Stimulated activated naive CD4-positive, alpha-beta T cell treated with Interleukin-2 at 50 U/mL for 16 hours (primary cell): ENCODE data around the gene C16orf86.

Experiments
- DNase-seq: peaks from one replicate; lab custom pipeline; 2025; lab: John Stamatoyannopoulos, UW

The C16orf86 gene, protein sequence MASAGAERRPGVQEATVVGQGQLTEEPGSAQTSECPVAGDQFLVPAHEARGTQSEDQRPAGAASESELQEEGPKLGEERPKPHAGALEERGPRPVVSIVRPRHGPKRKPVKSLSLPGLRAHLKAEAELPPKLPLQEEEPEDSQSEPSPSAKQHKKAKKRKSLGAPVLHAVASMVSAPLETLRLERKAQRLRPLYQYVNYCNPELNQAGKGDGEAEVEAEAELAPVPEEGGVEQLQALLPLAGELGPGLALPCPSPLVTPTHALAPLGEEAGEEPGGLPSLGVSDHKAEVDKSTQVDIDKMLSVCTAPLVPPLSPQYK

GRCh38 chr16:67666559-67667452 lies at the start of gene C16orf86, which contains the start of gene ENKD1:
C16orf86 (plus strand) TSS chr16:67666814; CDS start chr16:67666971, 157 bp downstream.
ENKD1 (minus strand) TSS chr16:67666750; CDS start chr16:67666442, 308 bp downstream.
- DNase-seq, result peak; percentile 76

DNA sequence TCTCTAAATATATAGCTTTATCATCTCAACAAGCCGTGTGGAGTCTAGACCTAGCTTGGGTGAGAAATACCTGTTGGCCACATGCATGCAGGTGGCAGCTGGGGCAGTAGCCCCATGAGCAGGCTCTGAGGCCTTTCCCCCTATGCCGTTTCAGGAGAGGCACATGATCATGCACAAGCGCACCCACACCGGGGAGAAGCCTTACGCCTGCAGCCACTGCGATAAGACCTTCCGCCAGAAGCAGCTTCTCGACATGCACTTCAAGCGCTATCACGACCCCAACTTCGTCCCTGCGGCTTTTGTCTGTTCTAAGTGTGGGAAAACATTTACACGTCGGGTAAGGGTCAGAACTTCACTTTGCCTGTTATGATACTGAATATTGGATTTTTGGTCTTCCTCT lies 38.4 kb upstream of the C16orf86 start:
- no peak for DNase-seq

GRCh38 chr16:67632415-67633172 lies 34.0 kb upstream of the C16orf86 start:
- DNase-seq, result no peak

- DNase-seq, result no peak
These were observed 29.9 kb upstream of the C16orf86 start for GRCh38 chr16:67636713-67637112.

DNA sequence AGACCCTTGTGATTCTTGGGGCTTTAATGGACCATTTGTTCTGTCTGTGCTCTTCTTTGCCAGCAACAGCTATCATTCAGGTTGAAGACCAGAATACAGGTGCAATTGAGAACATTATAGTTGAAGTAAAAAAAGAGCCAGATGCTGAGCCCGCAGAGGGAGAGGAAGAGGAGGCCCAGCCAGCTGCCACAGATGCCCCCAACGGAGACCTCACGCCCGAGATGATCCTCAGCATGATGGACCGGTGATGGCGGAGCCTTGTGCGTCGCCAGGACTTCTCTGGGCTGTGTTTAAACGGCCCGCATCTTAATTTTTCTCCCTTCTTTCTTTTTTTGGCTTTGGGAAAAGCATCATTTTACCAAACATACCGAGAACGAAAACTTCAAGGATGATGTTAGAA lies 29.0 kb upstream of the C16orf86 start:
- no peak for DNase-seq

DNA sequence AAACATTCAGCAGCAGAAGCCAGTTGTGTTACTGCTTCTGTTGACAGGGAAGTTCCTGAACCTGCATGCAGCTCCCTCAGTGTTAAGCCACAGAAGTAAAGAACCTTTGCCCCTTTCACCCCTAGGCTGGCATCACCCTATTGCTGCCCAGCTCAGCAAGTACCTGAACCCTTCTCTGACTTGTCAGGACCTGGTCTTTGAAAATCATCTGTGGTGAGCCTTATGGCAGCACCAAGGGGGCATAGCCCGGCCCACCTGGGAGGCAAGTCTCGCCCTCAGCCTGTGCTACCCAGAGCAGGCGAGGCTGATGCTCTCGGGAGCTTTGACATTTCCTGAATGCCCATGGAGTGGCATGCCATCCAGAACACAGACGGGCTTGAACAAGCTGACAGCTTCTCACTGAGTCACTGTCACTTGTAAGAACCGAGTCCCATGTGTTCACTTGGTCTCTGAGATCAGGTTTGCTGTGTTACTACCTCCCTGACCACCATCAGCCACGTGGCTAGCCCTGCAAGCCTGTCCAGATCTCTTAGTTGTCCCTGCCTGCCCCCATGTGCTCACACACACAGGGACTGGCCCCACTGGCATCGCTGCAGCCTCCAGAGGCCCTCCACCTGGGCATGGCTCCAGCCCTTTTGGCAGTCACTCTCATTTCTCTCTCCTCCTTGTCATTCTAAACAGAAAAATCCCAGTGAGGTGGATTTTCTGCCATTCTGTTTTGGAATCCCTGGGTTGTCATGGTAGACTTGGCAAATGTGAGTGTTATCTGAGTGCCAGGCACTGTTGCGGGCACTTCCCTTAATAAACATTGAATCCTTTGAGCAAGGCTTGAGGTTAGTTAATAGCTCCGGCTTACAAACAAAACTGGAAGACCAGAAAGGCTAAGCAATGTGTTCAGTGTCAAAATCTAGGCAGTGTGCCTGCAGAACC lies 24.6 kb upstream of the C16orf86 start:
- no peak for DNase-seq

GRCh38 chr16:67644038-67644437 lies 22.6 kb upstream of the C16orf86 start:
- no peak for DNase-seq

DNA sequence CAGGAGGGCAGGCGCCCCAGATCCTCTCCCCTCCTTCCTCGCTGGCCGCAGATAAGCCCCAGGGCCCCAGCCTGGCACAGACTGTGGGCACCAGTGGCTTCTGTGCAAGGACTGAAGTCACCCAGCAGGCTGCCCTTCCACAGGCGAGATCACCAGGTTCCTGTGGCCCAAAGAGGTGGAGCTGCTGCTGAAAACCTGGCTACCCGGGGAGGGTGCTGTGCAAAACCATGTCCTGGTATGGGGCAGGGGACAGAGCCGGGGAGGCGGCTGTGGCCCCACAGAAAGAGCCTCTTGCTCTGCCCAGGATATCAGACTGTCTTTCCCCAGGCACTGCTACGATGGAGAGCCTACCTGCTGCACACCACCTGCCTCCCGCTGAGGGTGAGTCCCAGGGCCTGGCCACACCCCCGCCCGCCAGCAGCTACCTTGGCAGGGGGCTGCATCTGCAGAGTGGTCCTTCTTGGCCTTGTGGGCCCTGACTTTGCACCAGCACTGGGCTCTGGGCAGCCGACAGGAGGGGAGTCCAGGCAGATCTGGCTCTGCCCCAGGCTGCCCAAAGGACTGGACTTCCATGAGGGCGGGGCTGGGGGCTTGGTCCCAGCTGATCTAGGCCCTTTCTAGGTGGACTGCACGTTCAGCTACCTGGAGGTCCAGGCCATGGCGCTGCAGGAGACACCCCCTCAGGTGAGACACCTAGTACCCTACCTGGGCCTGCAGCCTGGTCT lies 21.1 kb upstream of the C16orf86 start:
- peak; percentile 15 for DNase-seq

- DNase-seq, result no peak
These were observed 19.4 kb upstream of the C16orf86 start for GRCh38 chr16:67647111-67647651.

- no peak for DNase-seq
These were observed 18.9 kb upstream of the C16orf86 start for GRCh38 chr16:67647681-67648080.

DNA sequence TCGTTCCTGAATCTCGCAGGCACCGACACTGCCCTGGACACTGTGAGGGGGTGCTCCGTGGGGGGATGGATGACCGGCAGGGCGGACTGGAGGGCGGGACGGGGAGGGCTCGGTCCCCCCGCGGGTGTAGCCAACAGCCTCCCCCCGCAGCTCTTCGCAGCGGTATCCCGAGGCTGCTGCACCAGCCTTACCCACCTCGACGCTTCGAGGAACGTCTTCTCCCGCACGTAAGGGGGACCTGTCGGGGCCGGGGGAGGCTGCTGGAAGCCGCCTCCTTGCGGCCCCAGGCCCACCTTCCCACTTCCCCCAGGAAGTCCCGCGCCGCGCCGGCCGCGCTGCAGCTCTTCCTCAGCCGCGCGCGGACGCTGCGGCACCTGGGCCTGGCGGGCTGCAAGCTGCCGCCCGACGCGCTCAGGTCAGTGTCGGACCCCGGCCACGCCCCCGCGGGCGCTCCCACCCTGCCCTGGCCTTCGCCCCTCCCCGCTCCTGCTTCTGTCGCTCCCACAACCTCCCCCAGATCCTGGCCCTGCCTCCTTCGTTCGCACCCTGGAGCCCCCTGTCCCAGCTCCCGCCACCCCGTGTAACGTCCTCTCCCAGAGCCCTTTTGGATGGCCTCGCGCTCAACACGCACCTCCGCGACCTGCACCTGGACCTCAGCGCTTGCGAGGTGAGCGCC lies 18.4 kb upstream of the C16orf86 start:
- no peak for DNase-seq

GRCh38 chr16:67648764-67649407 lies 17.7 kb upstream of the C16orf86 start:
- DNase-seq, result no peak

DNA sequence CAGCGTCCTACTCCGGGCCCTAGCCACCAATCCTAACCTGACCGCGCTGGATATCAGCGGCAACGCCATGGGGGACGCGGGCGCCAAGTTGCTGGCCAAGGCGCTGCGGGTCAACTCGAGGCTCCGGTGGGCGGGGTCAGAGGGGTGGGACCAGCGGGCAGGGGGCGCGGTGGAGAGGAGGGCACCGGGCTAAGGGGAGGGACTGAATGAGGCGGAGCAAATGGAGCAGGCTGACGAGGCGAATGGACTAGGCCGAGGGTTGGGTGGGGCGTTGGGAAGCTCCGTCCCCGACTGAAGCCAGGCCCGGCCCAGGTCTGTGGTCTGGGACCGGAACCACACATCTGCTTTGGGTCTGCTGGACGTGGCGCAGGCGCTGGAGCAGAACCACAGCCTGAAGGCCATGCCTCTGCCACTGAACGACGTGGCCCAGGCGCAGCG lies 17.1 kb upstream of the C16orf86 start:
- no peak for DNase-seq

DNA sequence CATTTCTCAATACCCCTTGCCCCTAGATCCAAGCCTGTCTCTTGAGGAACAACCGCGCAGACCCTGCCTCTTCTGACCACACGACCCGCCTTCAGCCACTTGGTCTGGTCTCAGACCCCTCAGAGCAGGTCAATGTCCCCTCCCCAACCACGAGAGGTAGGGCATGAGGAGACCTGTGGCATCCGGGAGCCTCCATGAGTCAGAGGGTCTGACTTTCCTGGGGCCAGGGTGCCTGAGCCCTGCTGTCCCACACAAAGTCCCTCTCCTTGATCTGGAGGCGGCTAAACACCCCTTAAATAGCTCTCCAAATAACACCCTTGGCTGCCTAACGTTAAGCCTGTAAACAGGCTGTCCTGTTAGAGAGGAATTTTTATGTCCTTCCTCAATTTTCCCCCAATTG lies 16.6 kb upstream of the C16orf86 start:
- DNase-seq, result no peak

DNA sequence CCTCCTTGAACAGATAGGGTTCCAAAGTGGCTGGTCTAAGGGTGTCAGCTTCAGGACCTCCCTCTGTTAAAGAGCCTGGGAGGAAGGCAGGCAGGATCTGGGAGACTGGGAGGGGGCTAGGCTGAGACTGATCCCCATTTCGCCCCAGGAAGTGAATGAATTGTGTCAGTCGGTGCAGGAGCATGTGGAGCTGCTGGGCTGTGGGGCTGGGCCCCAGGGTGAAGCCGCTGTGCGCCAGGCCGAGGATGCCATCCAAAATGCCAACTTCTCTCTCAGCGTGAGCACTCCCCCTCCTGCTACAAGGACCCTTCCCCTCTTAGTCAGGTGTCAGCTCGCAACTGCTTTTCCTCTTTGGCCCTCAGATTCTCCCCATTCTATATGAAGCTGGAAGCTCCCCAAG lies 15.6 kb upstream of the C16orf86 start:
- DNase-seq, result no peak

GRCh38 chr16:67651847-67652246 lies 14.8 kb upstream of the C16orf86 start:
- DNase-seq, result no peak

DNA sequence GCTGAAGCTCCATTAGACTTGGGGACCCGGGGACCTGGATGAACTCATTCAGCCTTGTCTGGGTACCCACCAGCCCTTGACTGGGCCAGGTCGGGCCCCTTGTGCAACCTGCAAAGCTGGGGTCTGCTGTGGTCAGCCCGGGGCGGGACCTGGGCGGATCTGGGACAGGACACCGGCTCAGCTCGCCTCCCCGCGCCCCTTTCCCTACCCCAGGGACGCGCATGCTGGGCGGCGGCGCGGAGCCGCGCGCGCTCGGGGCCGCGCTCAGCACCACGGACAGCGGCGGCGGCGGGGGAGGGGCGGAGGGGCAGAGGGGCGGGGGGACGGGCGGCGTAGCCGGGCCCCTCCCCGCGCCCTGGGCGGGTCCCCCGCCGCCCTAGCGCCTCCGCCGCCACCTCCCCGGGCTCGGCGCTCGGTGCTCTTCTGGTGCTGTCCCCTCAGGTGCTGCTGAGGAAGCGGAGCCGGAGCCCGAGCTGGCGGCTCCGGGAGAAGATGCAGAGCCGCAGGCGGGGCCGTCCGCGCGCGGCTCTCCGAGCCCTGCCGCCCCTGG lies 14.0 kb upstream of the C16orf86 start:
- DNase-seq, result no peak

GRCh38 chr16:67653128-67653788 lies 13.4 kb upstream of the C16orf86 start:
- DNase-seq, result no peak
